Neural progenitor cell (in vitro differentiated cells): Measurements from ENCODE around the gene CMTM4. TPM values are rescaled to one million over a fixed set of nuclear protein-coding genes. Genes with fewer than 3 reads are reported as not detected.

Experiments used
- DNase-seq: peaks from one replicate; pipeline ENCODE4 v3.0.0-alpha.2; 2016; ENCODE audit warnings: low spot score
- H2AFZ ChIP-seq: fragments of 200-600 bp; sonication (generic); replicated peaks from 2 replicates; pipeline ENCODE4 v1.6.1; 2016; ENCODE audit warnings: antibody characterized with exemption
- H3F3A ChIP-seq: fragments of 200-600 bp; sonication (generic); 2 replicates; pipeline ENCODE4 v1.6.1; 2016; ENCODE audit warnings: antibody characterized with exemption, low read depth
- H3K27ac ChIP-seq: fragments of 200-600 bp; sonication (generic); 2 replicates; pipeline ENCODE4 v1.5.1; 2016; ENCODE audit warnings: mild to moderate bottlenecking
- H3K27me3 ChIP-seq: fragments of 200-600 bp; sonication (generic); 2 replicates; pipeline ENCODE4 v1.6.1; 2016; ENCODE audit warnings: mild to moderate bottlenecking, moderate library complexity
- H3K36me3 ChIP-seq: fragments of 200-600 bp; sonication (generic); 2 replicates; pipeline ENCODE4 v1.5.1; 2016
- H3K4me1 ChIP-seq: fragments of 200-600 bp; sonication (generic); 2 replicates; pipeline ENCODE4 v1.6.1; 2016; ENCODE audit warnings: mixed run types
- H3K4me2 ChIP-seq: fragments of 200-600 bp; sonication (generic); 2 replicates; pipeline ENCODE4 v1.6.1; 2016
- H3K4me3 ChIP-seq: fragments of 200-600 bp; sonication (generic); 2 replicates; pipeline ENCODE4 v1.5.1; 2016
- H3K79me2 ChIP-seq: fragments of 200-600 bp; sonication (generic); 2 replicates; pipeline ENCODE4 v1.6.1; 2016; ENCODE audit warnings: low read depth
- H3K9ac ChIP-seq: fragments of 200-600 bp; sonication (generic); 2 replicates; pipeline ENCODE4 v1.6.1; 2016
- H3K9me3 ChIP-seq: fragments of 200-600 bp; sonication (generic); 2 replicates; pipeline ENCODE4 v1.5.1; 2016; ENCODE audit warnings: low read depth
- H4K20me1 ChIP-seq: fragments of 200-600 bp; sonication (generic); 2 replicates; pipeline ENCODE4 v1.6.1; 2016; ENCODE audit warnings: low read depth
- H3K27ac Mint-ChIP-seq: 3 replicates; pipeline ENCODE4 v1.8.0; 2021; ENCODE audit warnings: mixed read lengths
- H3K27me3 Mint-ChIP-seq: 2 replicates; pipeline ENCODE4 v1.8.0; 2022; ENCODE audit warnings: low read depth, mild to moderate bottlenecking, inconsistent platforms, moderate library complexity, mixed read lengths; ENCODE audit not compliant: insufficient read depth
- H3K36me3 Mint-ChIP-seq: 3 replicates; pipeline ENCODE4 v1.8.0; 2021; ENCODE audit warnings: mixed read lengths
- H3K4me1 Mint-ChIP-seq: 3 replicates; pipeline ENCODE4 v1.8.0; 2021; ENCODE audit warnings: mixed read lengths
- H3K4me3 Mint-ChIP-seq: 3 replicates; pipeline ENCODE4 v1.8.0; 2021; ENCODE audit warnings: mild to moderate bottlenecking, moderate library complexity, mixed read lengths
- H3K9me3 Mint-ChIP-seq: 3 replicates; pipeline ENCODE4 v1.8.0; 2020; ENCODE audit warnings: mixed read lengths
- CTCF ChIP-seq: fragments of 200-600 bp; sonication (generic); IDR thresholded peaks from 2 replicates; pipeline ENCODE4 v1.5.1; 2017; ENCODE audit warnings: antibody characterized with exemption, mild to moderate bottlenecking
- EZH2 ChIP-seq: fragments of 200-600 bp; sonication (generic); IDR thresholded peaks from 2 replicates; pipeline ENCODE4 v1.6.1; 2017; ENCODE audit warnings: antibody characterized with exemption, mild to moderate bottlenecking, moderate library complexity
- EZH2phosphoT487 ChIP-seq: fragments of 200-600 bp; sonication (generic); IDR thresholded peaks from 2 replicates; pipeline ENCODE4 v1.6.1; 2017; ENCODE audit warnings: antibody characterized with exemption
- total RNA-seq: library from RNA; depleted of rRNA; stranded (reverse); fragments of >200 nt; gene quantifications from 2 replicates; pipeline ENCODE4 v1.2.3, GENCODE V29; 2015; ENCODE audit warnings: low replicate concordance

The CMTM4 gene
- total RNA-seq, 1 donor from 2014 or later: 25.9 TPM

GRCh38 chr16:66576296-66576695 lies 120.2 kb downstream of the CMTM4 start:
- DNase-seq: no peak
- Mint-ChIP-seq H3K4me1 (peaks cover 14% of the 10 kb centered on the region), H3K27me3 (peaks cover 11% of the 10 kb centered on the region), H3K4me3 (no peak overlapping the region), H3K9me3 (no peaks in the 10 kb centered on the region), H3K27ac (no peak overlapping the region), H3K36me3 (no peaks in the 10 kb centered on the region)
- H3K36me3 ChIP-seq: no peaks in the 10 kb centered on the region
- no peak overlapping the region for H3K4me3 ChIP-seq
- H2AFZ ChIP-seq: no peak overlapping the region
- H4K20me1 ChIP-seq: no peaks in the 10 kb centered on the region
- H3K79me2 ChIP-seq: no peaks in the 10 kb centered on the region
- H3F3A ChIP-seq: peaks cover 4% of the 10 kb centered on the region
- peaks cover 13% of the 10 kb centered on the region for H3K4me1 ChIP-seq
- TF ChIP-seq CTCF: no peak
- TF ChIP-seq EZH2: no peak
- no peak for TF ChIP-seq EZH2phosphoT487
- no peak overlapping the region for H3K27ac ChIP-seq
- no peak overlapping the region for H3K4me2 ChIP-seq
- peaks cover 32% of the 10 kb centered on the region for H3K27me3 ChIP-seq
- no peaks in the 10 kb centered on the region for H3K9me3 ChIP-seq
- no peak overlapping the region for H3K9ac ChIP-seq

- Histone ChIP-seq H3K27ac (no peak overlapping the region), H3K27me3 (peaks cover 31% of the 10 kb centered on the region), H3K79me2 (no peaks in the 10 kb centered on the region), H3K4me2 (no peak overlapping the region), H3K9me3 (no peaks in the 10 kb centered on the region), H3F3A (peaks cover 4% of the 10 kb centered on the region), H3K36me3 (no peaks in the 10 kb centered on the region), H2AFZ (no peak overlapping the region), H4K20me1 (no peaks in the 10 kb centered on the region), H3K4me3 (no peak overlapping the region), H3K4me1 (peaks cover 1% of the 10 kb centered on the region), H3K9ac (no peak overlapping the region)
- Mint-ChIP-seq H3K9me3 (no peaks in the 10 kb centered on the region), H3K4me3 (no peak overlapping the region), H3K4me1 (peaks cover 2% of the 10 kb centered on the region), H3K27ac (no peak overlapping the region), H3K27me3 (peaks cover 11% of the 10 kb centered on the region), H3K36me3 (no peaks in the 10 kb centered on the region)
- TF ChIP-seq EZH2phosphoT487 (no peak), CTCF (no peak), EZH2 (no peak)
- no peak for DNase-seq
These were observed 121.5 kb downstream of the CMTM4 start for GRCh38 chr16:66575060-66575459.

GRCh38 chr16:66574531-66574930 lies 122.0 kb downstream of the CMTM4 start:
- Histone ChIP-seq H2AFZ (no peak overlapping the region), H3K27me3 (peaks cover 25% of the 10 kb centered on the region), H3K27ac (no peak overlapping the region), H3K4me3 (no peak overlapping the region), H3K36me3 (no peaks in the 10 kb centered on the region), H3K79me2 (no peaks in the 10 kb centered on the region), H3F3A (peaks cover 4% of the 10 kb centered on the region), H3K9ac (no peak overlapping the region), H3K4me2 (no peak overlapping the region), H3K9me3 (no peaks in the 10 kb centered on the region), H3K4me1 (no peaks in the 10 kb centered on the region), H4K20me1 (no peaks in the 10 kb centered on the region)
- DNase-seq: no peak
- Mint-ChIP-seq H3K36me3 (no peaks in the 10 kb centered on the region), H3K4me3 (no peak overlapping the region), H3K9me3 (no peaks in the 10 kb centered on the region), H3K27me3 (peaks cover 11% of the 10 kb centered on the region), H3K4me1 (peaks cover under 1% of the 10 kb centered on the region), H3K27ac (no peak overlapping the region)
- TF ChIP-seq CTCF: no peak
- TF ChIP-seq EZH2: no peak
- no peak for TF ChIP-seq EZH2phosphoT487
